8988T (cell line): Measurements from ENCODE around the gene DGKH.

Source experiments
- DNase-seq: peaks from one replicate; pipeline ENCODE4 v3.0.0; 2011

DGKH gene

DNA sequence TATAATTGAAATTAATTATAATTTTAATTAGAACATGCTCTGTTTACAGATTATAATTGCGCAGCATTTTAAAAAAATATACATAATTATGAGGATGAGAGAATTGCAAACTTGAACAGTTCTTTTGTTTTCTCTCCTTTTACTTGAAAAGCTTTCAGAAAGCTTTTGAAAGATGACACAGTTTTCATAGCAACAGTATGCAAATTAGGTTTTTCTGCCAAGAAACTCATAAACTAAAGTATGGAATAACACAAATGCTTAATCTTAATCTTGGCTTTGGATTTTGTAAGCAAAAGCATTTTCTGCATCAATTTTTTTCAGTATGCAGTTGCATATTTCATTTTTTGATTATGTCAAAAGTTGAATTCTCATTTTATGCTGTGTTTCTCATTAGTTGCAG, 190.7 kb downstream of the DGKH start:
- DNase-seq = no peak

DNA sequence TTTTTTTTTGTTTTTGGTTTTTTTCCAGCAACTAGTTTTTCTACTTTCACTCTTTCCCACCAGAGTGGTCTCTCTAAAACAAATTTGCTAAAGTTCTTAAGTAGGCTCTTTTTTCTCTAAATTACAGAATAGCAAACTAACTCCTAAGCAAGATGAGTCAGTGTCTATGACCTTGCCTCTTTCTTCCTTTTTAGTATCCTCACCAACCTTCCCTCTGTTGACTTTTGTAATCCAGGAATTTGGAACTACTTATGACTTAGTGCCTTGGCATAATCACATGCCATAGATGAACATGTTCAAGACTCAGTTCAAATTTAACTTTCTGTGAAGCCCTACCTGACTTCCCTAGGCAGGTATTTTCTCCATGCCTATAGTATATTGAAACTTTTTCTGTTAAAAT, 191.2 kb downstream of the DGKH start:
- DNase-seq = no peak

GRCh38 chr13:42246541-42246940, 198.1 kb downstream of the DGKH start:
- DNase-seq = no peak

DNA sequence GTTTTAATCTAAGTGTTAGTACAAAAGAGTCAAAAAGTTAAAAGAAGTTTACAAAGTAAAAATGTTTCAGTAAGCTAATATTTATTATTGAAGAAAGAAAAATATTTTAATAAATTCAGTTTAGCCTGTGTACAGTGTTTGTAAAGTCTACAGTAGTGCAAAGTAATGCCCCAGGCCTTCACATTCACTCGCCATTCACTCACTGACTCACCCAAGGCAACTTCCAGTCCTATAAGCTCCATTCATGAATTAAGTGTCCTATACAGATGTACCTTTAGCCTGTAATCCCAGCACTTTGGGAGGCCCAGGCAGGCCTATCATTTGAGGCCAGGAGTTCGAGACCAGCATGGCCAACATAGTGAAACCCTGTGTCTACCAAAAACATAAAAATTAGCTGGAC, 199.4 kb downstream of the DGKH start:
- DNase-seq = no peak

DNA sequence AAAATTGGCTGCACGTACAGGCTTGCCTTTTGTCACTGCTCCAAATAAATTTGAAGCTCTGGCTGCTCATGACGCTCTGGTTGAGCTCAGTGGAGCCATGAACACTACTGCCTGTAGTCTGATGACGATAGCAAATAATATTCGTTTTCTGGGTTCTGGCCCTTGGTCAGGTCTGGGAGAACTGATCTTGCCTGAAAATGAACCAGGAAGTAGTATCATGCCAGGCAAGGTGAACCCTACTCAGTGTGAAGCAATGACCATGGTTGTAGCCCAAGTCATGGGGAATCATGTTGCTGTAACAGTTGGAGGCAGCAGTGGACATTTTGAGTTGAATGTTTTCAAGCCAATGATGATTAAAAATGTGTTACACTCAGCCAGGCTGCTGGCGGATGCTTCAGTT, 207.4 kb downstream of the DGKH start:
- DNase-seq = no peak

DNA sequence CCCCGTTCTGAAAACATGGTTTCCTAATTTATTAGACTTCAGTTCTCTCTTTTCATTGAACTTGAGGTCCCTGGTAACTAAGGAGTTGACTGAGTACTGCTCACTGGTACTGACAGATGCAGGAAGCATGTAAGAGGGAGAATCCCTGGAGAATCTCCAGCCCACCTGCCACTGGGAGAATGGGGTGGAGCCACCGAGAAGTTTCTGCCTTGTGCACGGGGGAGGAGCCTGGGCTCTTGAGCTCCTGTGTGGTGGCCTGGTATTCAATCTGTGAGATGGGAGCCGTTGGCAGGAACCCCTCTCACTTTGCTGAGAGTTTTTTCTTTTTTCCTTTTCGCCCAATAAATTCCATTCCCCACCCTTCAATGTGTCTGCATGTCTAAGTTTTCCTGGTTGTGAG, 210.3 kb downstream of the DGKH start:
- DNase-seq = no peak

DNA sequence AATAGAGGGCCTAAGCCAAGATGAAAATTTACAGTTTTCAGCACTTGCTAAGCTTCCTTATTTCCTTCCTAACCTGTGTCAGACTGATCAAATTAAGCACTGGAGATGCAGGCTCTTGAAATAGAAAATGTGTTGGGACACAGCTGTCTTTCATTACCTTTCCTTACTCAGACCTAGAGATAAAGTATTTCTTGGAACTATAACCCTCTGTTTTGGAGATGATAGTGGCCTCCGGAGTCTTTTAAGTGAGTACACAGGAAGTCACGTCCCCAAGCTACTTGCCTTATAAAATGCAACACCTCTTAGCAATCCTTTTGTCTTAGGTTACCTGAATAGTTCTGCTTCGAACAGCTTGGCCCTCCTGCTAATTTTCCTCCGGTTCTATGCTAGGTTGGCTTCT, 211.1 kb downstream of the DGKH start:
- DNase-seq = no peak

- DNase-seq = no peak
These were observed 212.6 kb downstream of the DGKH start for GRCh38 chr13:42260903-42261654.

- DNase-seq = no peak
These were observed 218.0 kb downstream of the DGKH start for GRCh38 chr13:42266473-42266872.

DNA sequence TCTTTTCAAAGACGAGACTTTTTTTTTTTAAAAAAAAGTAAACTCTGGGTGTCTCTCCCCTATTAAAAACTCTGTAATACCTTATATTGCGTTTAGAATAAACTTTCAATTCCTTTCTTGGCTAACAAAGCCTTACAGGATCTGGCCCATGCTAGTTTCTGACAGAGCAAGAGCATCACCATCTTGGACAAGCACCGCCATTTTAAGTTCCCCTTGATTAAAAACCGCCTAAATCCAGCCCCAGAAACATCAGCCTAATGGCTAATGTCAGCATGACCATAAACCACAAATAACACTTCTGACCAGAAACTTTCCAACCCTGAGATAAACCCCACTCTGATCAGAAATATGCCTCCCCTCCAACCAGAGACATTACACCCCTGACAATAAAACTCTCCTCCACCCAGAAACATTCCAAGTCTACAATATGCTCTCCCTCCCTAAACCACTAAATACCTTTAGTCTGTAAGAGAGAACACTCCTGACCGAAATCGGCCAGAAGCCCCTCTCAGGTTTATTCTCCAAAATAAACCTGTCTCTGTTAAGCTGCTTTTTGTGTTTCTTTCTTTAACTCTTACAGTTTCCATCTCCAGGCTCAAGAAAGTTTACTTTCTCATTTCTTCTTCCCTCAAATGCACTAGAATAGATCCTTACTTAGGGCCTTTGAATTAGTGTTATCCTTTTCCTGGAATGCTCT, 221.9 kb downstream of the DGKH start:
- DNase-seq = no peak

DNA sequence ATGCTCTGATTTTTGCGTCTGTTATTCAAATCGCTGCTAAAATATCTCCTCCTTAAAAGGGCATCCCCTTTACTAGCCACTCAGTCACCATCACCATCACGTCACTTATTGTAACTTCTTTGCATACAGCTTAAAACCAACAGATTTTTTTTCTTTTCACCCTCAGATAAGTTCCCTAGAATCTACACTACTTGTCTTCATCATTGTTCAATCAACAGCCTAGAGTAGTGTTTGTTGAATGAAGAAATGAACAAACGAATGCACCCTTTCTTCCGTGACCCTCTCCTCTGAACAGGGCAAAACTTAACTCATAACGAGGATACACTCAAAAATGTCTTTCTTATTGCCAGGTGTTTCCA, 222.4 kb downstream of the DGKH start:
- DNase-seq = no peak

DNA sequence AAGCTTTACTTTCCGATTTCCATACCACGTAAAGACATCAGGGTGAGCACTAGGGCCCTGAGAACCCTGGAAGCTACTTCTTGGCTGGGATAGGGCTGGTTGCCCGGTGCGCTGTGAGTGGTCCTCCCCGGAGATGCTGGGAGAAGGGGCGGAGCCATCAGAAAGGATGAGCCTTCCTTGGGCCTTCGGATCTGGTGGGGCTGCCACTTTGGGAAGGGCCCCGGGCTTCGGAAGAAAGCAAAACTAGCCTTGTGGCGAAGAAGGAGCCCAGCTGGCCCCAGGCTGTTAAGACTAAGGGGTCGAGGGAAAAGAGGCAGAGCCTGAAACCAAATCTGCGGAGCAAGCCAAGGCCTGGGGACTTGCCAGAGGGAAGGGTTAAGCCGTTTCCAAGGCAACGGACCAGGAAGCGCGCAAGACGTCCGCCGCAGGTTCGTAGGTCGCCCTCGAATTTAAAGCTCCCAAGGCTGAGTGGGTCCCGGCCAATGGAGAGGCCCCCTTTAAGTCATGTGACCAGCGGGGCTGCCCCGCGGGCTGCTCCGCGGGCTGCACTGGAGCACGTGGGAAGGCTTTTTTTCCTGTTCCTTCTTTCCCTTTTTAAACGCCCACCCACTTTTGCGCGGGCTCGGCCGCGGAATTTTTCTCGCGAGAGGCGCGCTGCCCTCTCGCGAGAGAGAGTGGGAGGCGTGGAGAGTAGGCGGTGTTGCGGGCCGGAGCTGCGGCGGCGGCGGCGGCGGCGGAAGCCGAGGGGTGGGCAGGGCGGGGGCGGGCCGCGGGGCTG, 223.1 kb downstream of the DGKH start:
- peak; percentile 59 for DNase-seq

GRCh38 chr13:42272115-42272803, 223.8 kb downstream of the DGKH start, which contains the start of gene AKAP11:
TSS of gene AKAP11 (plus strand) at chr13:42272152. CDS start at chr13:42286349, 14,197 bp downstream.
- no peak for DNase-seq

- DNase-seq = no peak
These were observed 224.3 kb downstream of the DGKH start for GRCh38 chr13:42272804-42273175.

GRCh38 chr13:42274386-42275097, 226.1 kb downstream of the DGKH start:
- no peak for DNase-seq

DNA sequence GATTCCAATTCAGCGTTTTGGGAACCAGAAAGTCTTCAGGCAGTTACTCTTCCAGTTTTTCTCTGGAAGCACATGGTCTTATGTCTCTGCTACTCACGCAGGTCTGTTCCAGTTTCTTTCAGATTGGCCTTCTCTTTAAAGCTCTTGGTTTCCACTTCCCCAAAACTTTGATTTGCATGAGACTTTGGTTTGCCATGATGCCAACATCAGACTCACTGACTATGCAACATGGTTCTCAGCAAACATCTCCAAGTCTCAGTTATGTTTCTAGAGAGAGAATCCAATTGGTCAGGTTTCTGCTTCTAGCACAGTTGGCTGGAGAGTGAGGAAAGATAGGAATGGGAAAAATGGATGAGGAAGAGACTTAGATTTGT, 226.6 kb downstream of the DGKH start:
- DNase-seq = no peak

DNA sequence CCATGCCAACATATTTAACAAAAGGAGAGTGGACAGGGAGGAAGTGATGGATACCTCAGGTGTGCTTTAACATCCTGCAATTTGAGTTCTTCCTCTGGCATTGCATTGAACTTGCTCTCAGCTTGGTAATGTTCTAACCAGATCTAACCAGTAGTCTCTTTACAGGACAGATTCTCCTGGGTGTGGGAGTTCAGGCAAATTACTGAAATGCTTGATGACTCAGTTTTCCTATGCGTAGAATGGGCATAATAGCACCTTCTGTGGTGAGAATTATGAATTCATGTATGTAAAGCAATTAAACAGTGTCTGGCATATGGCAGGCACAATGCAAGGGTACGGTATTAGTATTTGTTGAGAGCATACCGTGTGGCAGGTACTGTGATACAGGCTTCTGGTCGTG, 227.1 kb downstream of the DGKH start:
- DNase-seq = no peak

DNA sequence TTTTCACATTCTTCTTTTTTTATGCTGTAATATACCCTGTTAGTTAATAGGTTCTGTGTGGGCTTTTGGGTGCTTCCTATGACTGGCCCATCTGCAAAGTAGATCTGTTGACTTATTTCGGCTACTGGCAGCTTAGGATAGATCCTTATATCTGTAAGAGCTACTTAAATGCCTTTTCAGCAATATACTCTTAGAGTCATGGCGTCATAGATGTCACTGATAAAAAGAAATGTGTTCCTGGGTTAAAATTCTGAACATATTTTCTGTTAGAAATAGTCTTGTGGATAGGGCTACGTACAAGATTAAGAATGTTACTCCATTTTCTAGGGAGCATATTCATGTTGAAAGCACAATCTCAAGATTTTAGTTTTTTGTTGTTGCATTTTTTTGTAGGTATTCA, 228.2 kb downstream of the DGKH start:
- DNase-seq = no peak

GRCh38 chr13:42277618-42278276, 229.3 kb downstream of the DGKH start:
- DNase-seq = no peak

DNA sequence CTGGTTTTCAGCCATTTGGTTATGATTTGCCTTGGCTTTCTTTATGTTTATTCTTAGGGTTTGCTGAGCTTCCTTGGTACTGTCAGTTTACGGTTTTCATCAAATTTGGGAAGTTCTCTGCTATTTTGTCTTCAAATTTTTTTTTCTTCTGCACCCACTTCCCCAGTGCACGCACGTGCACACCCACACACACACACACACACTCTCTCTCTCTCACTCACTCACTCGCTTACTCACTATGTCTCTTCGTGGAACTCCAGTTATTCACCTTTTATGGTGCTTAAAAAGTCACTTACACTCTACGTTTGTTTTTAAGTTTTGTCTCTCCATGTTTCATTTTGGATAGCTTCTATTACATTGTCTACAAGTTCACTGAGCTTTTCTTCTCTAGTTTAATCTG, 230.6 kb downstream of the DGKH start:
- no peak for DNase-seq

- no peak for DNase-seq
These were observed 231.5 kb downstream of the DGKH start for GRCh38 chr13:42279986-42280385.

- no peak for DNase-seq
These were observed 232.1 kb downstream of the DGKH start for GRCh38 chr13:42280537-42280936.
